Measurements from ENCODE around the gene OSBP2.

DNA sequence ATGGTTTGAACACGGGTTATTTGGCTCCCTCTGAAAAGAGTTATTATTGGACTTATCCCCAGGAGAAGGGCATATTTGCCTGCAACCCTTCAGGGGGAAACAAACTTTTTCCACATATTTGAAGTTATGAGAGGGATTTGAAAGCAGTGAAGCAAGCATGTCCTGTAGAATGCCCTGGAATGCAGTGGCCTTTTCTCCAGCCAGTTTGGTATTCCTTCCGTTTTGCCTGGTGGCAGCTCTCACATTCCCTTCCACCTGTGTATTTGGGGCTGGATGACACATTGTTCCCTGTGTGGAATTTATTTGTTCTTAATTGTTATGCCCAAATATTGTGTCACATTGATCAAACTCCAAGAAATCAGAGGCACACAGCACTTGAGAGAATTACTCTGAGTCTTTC is 59.0 kb downstream of the OSBP2 start:
- TF ChIP-seq TCF4 (CRISPR knock-in tag; IDR thresholded peaks at IDR 0.05; ENCODE audit: borderline replicate concordance) (no peak), RARB (CRISPR knock-in tag; IDR thresholded peaks at IDR 0.05) (no peak), ZFP3 (CRISPR knock-in tag; IDR thresholded peaks at IDR 0.05) (no peak), CSRNP3 (CRISPR knock-in tag; IDR thresholded peaks at IDR 0.05) (no peak)

Measured in SK-N-SH treated with all-trans-retinoic acid at 6 μM for 48 hours (cell line).